OCI-M2 (cell line): Measurements from ENCODE around the gene SLC23A1.
"Not testable (repeated sequence)": the region's sequence is repeated elsewhere in the genome, so short reads cannot be mapped to it uniquely, and the experiment has no call there.

Experiments used
- DNase-seq: peaks from one replicate; lab custom pipeline; 2025; ENCODE audit not compliant: unreplicated experiment; lab: John Stamatoyannopoulos, UW

Gene SLC23A1

GRCh38 chr5:139383275-139383992 is at the start of gene SLC23A1:
TSS of gene SLC23A1 (minus strand) at chr5:139383297. CDS start at chr5:139383253, 44 bp downstream.
- DNase-seq: no peak

- DNase-seq: no peak
Observed at GRCh38 chr5:139431706-139432105, 48.6 kb upstream of the SLC23A1 start.

GRCh38 chr5:139430015-139430414 is 46.9 kb upstream of the SLC23A1 start:
- DNase-seq: no peak

GRCh38 chr5:139426203-139426885 is 43.2 kb upstream of the SLC23A1 start:
- DNase-seq: no peak

- no peak for DNase-seq
Observed at GRCh38 chr5:139425497-139425896, 42.4 kb upstream of the SLC23A1 start.

- peak; percentile 35 for DNase-seq
Observed at GRCh38 chr5:139422307-139422893, 39.3 kb upstream of the SLC23A1 start.

- no peak for DNase-seq
Observed at GRCh38 chr5:139419226-139420192, 36.4 kb upstream of the SLC23A1 start.

GRCh38 chr5:139418793-139419192 is 35.7 kb upstream of the SLC23A1 start:
- DNase-seq: no peak

- no peak for DNase-seq
Observed at GRCh38 chr5:139417214-139417613, 34.1 kb upstream of the SLC23A1 start.

- DNase-seq: no peak
Observed at GRCh38 chr5:139416651-139417050, 33.6 kb upstream of the SLC23A1 start.

- DNase-seq: no peak
Observed at GRCh38 chr5:139415869-139416268, 32.8 kb upstream of the SLC23A1 start.

GRCh38 chr5:139415221-139415861 is 32.2 kb upstream of the SLC23A1 start:
- no peak for DNase-seq

GRCh38 chr5:139414581-139415130 is 31.6 kb upstream of the SLC23A1 start:
- no peak for DNase-seq

- no peak for DNase-seq
Observed at GRCh38 chr5:139413963-139414362, 30.9 kb upstream of the SLC23A1 start.

- DNase-seq: no peak
Observed at GRCh38 chr5:139413153-139413552, 30.1 kb upstream of the SLC23A1 start.

- DNase-seq: no peak
Observed at GRCh38 chr5:139410993-139411828, 28.1 kb upstream of the SLC23A1 start.

- DNase-seq: no peak
Observed at GRCh38 chr5:139410121-139410992, 27.3 kb upstream of the SLC23A1 start.

- DNase-seq: not testable (repeated sequence)
Observed at GRCh38 chr5:139409116-139409515, 26.0 kb upstream of the SLC23A1 start.
